Jurkat, Clone E6-1 (cell line): ENCODE measurements around the gene PMP22.
"Not testable (repeated sequence)": the region's sequence is repeated elsewhere in the genome, so short reads cannot be mapped to it uniquely, and the experiment has no call there.

Experiments used
- DNase-seq: peaks from one replicate; pipeline ENCODE4 v3.0.0-alpha.2; 2011; ENCODE audit warnings: low read depth, low spot score
- H3K4me3 ChIP-seq: 2 replicates; pipeline ENCODE4 v1.5.1; 2011; ENCODE audit warnings: mild to moderate bottlenecking, low read length, control low read depth, moderate library complexity

The PMP22 gene

DNA sequence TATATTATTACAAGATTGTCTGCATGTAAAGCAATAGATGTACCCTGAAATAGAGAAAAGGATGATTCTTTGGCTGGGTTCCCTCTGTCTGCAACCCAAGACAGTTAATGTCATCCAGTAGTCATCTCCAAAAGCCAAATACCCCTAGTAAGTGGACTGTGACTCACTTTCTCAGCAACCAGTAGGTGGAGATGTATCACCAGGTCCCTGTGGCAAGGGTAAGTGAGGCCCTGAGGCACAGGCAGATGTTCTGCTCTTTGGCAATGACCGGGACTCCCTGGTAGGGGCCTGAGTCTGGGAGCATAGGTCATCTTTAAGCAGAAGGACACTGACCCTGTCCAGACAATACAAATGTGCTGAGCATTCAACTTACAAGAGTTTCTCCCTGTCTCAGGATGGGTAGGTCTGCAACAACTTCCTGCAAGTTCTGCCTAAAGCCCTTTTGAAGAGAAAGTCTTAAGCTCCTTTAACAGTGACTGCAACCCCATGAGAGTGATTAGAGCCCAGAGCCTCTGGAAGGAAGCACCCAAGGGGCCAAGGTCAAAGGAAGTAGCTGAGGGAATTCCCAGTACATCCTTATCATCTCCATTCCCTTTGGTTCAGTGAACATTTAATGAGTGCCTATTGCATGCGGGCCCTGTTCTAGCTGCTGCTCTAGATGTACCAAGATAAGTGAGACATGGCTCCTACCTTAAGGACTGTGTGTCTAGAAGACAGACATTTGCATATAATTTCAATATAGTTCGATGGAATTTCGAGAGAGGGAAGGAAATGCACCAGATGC is 31.9 kb downstream of the PMP22 start:
- peak; percentile 44 for DNase-seq
- H3K4me3 ChIP-seq: no peak overlapping the region

DNA sequence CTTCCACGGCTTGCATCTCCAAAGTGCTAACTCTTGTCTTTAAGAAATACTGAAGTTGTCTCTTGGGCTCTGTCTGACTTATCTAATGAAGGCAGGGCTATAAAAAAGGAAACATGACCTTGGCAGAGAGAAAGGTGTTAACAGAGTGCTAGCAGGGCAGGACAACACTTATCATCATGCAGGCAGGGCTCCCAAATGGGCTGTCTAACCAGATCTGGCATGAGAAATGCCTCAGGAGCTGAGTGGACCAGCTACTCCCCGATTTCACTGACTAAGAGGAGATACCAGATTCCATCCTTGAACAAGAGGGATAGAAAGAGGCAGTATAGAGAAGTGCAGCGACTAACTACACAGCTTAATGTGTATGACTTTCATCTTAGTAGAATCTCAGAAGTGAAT is 32.6 kb downstream of the PMP22 start:
- no peak for DNase-seq
- no peak overlapping the region for H3K4me3 ChIP-seq

- H3K4me3 ChIP-seq: no peak overlapping the region
- DNase-seq: no peak
These were observed 33.1 kb downstream of the PMP22 start for GRCh38 chr17:15231851-15232516.

DNA sequence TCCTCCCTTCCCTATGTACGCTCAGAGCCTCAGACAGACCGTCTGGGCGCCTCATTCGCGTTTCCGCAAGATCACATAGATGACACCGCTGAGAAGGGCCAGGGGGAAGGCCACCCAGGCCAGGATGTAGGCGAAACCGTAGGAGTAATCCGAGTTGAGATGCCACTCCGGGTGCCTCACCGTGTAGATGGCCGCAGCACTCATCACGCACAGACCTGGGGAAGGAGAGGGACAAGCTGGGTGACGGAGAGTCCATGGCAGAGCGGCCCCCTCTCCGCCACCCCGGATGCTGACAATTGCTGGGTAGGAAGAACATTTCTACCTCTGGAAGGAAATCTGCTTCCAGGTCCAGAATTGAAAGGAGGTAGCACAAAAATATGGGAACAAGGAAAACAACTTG is 34.3 kb downstream of the PMP22 start:
- H3K4me3 ChIP-seq: no peak overlapping the region
- DNase-seq: no peak

- H3K4me3 ChIP-seq, DNase-seq: not testable (repeated sequence)
These were observed 43.3 kb downstream of the PMP22 start for GRCh38 chr17:15221827-15222226.

DNA sequence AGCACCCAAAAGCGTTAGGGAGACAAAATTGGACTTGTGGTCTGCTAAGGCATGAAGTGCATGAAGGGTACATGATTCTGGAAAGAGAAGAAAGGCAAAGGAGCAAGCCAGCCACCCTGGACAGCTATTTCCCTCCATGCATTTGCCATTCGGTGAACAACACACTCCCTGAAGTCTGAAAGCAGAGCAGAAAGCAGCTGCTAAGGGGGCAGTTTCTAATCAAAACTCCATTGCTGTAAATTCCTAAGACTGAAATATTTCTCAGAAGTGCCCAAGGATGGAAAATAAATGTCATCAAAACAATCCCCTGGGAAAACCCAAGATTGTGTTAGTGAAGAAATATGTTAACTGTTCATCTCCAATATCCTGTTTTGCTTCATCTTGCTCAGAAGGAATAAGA is 44.3 kb downstream of the PMP22 start:
- DNase-seq: no peak
- H3K4me3 ChIP-seq: no peak overlapping the region

GRCh38 chr17:15216481-15216880 is 48.6 kb downstream of the PMP22 start:
- H3K4me3 ChIP-seq: no peak overlapping the region
- no peak for DNase-seq

GRCh38 chr17:15213381-15214087 is 51.6 kb downstream of the PMP22 start:
- no peak overlapping the region for H3K4me3 ChIP-seq
- DNase-seq: peak; percentile 17

DNA sequence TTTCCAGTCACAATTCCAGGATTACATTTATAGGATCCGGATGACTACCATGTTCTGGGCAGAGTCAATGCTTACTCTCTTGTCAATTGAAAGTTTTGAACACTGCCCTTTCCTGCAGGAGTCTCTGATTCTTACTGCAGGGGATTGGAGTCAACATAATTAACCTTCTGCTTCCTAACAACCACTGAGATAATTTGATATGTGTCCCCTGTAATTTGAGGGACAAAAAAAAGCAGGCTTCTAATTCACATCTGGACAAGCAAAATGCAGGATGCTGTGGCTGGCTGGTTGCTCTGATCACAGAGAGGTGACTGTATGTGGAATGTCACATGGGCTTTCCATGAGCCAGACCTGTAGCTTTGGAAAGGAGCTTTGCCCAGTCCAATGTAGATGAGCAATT is 54.9 kb downstream of the PMP22 start:
- H3K4me3 ChIP-seq: no peak overlapping the region
- no peak for DNase-seq

DNA sequence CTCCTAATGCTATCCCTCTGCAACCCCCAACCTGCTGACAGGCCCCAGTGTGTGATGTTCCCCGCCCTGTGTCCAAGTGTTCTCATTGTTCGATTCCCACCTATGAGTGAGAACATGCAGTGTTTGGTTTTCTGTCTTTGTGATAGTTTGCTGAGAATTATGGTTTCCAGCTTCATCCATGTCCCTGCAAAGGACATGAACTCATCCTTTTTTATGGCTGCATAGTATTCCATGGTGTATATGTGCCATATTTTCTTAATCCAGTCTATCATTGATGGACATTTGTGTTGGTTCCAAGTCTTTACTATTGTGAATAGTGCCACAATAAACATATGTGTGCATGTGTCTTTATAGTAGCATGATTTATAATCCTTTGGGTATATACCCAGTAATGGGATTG is 62.1 kb downstream of the PMP22 start:
- not testable (repeated sequence) for H3K4me3 ChIP-seq, DNase-seq

- not testable (repeated sequence) for DNase-seq, H3K4me3 ChIP-seq
These were observed 64.6 kb downstream of the PMP22 start for GRCh38 chr17:15200574-15200973.

DNA sequence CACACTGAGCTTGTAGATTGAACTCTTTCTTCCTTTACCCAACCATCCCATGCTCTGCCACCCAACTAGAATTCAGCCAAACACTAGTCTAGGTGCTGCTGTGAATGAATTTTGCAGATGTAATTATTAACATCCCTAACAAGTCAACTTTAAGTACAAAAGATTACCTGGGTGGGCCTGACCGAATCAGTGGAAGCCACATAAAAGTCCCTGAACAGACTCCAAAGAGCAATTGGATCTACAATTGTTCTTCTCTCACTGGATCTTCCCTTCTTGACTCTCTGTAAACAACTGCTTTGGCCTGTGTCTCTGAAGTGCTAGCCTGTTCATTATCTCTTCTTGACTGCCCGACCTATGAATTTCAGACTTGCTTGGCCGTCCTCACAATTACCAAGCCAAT is 67.9 kb downstream of the PMP22 start:
- H3K4me3 ChIP-seq: no peak overlapping the region
- no peak for DNase-seq

DNA sequence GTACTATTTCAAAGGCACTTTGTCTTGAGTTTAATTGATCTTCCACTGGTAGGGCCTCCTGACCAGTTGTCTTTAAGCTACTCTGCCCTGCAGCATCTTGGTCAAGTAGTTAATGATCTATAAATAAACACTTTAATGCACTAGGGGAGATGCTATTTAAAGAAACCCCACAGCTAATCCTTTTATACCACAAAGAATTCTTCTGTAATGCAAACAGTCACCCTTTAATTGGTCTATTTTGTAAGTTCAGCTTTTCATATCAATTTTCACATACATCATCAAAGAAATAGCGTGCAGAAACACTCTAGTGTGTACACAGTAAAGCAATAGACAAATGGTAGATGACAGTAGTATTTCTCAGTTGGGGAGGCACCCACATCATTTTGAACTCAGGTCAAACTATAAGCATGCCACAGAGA is 70.3 kb downstream of the PMP22 start:
- no peak for DNase-seq
- H3K4me3 ChIP-seq: no peak overlapping the region

- DNase-seq: no peak
- H3K4me3 ChIP-seq: no peak overlapping the region
These were observed 79.5 kb downstream of the PMP22 start for GRCh38 chr17:15185625-15185991.

DNA sequence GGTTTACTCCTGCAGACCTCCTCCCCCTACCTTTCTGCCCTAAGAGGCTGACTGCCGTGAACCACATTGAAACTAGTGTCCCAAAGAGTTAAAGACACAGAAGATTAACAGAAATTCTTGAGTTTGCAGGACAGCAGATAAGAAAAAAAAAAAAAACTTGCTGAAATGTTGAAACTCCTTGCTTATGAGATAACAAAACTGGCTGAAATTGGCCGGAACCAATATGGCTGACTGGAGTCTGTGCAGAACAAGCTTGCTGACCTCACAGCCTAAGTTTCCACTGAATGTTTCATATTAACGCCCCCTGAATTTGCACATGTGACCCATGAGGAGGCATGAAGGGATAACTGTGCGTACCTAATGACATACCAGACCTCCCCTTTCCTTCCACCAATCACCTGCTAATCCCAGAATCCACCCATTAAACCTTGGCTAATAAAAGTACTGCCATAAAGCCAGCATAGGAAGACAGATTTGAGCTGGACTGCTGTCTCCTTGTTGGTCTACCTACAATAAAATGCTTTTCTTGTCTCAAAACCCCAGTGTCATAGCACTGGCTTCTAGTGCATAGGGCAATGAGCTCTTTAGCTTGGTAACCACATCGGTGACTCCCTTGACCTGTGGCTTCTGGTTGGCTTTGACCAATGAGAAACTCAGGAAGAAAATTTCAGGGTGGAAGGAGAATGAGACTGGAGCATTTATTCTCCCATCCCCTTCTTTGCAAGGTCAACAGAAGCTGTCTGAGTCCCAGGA is 80.1 kb downstream of the PMP22 start:
- H3K4me3 ChIP-seq: no peak overlapping the region
- no peak for DNase-seq

DNA sequence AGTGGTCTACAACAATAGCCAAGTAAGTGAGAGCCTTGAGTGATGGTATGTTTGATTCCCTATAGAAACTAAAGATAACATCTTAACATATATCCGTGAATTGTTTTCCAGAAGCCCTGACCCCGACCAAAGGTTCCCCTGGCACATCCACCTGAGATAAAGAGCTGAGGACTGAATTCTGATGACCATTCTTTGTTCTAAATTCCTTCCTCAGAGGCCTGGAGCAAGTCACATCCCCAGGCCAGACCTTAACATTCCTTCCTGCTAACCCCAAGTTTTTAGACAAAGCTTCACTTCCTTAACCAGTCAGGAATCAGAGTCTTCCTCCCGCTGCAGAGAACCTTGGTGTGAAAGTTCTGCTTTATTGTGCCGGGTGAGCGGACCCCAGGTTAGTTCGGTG is 83.3 kb downstream of the PMP22 start:
- no peak for DNase-seq

DNA sequence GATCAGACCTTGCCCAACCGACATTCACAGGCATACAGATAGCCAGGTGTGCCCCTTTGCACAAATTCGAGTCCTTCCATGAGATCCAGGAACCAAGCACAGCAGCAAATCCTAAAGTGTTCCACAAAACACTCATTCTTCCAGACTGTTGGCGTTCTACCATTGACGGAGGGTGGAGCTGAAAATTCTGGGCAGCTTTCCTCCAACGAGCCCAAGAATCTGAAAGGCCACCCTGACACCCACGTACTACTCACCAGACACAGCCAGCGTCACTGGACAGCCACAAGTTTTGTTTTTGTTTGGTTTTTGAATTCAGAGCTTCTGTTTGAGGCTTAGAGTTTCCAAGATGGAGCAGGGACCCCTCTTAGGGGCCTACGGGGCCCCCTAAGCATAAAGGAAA is 83.8 kb downstream of the PMP22 start:
- no peak for DNase-seq

More for the DNA sequence above, 83.3 kb downstream of the PMP22 start:
- no peak overlapping the region for H3K4me3 ChIP-seq

GRCh38 chr17:15180121-15180561 is 85.0 kb downstream of the PMP22 start:
- H3K4me3 ChIP-seq: no peak overlapping the region
- no peak for DNase-seq

More for the DNA sequence above, 83.8 kb downstream of the PMP22 start:
- no peak overlapping the region for H3K4me3 ChIP-seq
